Neural progenitor cell (in vitro differentiated cells): ENCODE data around the gene GANAB. TPM values are rescaled to one million over a fixed set of nuclear protein-coding genes. Genes with fewer than 3 reads are reported as not detected.

ENCODE experiments used
- DNase-seq: peaks from one replicate; pipeline ENCODE4 v3.0.0-alpha.2; 2016; ENCODE audit warnings: low spot score
- H2AFZ ChIP-seq: fragments of 200-600 bp; sonication (generic); replicated peaks from 2 replicates; pipeline ENCODE4 v1.6.1; 2016; ENCODE audit warnings: antibody characterized with exemption
- H3F3A ChIP-seq: fragments of 200-600 bp; sonication (generic); 2 replicates; pipeline ENCODE4 v1.6.1; 2016; ENCODE audit warnings: antibody characterized with exemption, low read depth
- H3K27ac ChIP-seq: fragments of 200-600 bp; sonication (generic); 2 replicates; pipeline ENCODE4 v1.5.1; 2016; ENCODE audit warnings: mild to moderate bottlenecking
- H3K27me3 ChIP-seq: fragments of 200-600 bp; sonication (generic); 2 replicates; pipeline ENCODE4 v1.6.1; 2016; ENCODE audit warnings: mild to moderate bottlenecking, moderate library complexity
- H3K36me3 ChIP-seq: fragments of 200-600 bp; sonication (generic); 2 replicates; pipeline ENCODE4 v1.5.1; 2016
- H3K4me1 ChIP-seq: fragments of 200-600 bp; sonication (generic); 2 replicates; pipeline ENCODE4 v1.6.1; 2016; ENCODE audit warnings: mixed run types
- H3K4me2 ChIP-seq: fragments of 200-600 bp; sonication (generic); 2 replicates; pipeline ENCODE4 v1.6.1; 2016
- H3K4me3 ChIP-seq: fragments of 200-600 bp; sonication (generic); 2 replicates; pipeline ENCODE4 v1.5.1; 2016
- H3K79me2 ChIP-seq: fragments of 200-600 bp; sonication (generic); 2 replicates; pipeline ENCODE4 v1.6.1; 2016; ENCODE audit warnings: low read depth
- H3K9ac ChIP-seq: fragments of 200-600 bp; sonication (generic); 2 replicates; pipeline ENCODE4 v1.6.1; 2016
- H3K9me3 ChIP-seq: fragments of 200-600 bp; sonication (generic); 2 replicates; pipeline ENCODE4 v1.5.1; 2016; ENCODE audit warnings: low read depth
- H4K20me1 ChIP-seq: fragments of 200-600 bp; sonication (generic); 2 replicates; pipeline ENCODE4 v1.6.1; 2016; ENCODE audit warnings: low read depth
- H3K27ac Mint-ChIP-seq: 3 replicates; pipeline ENCODE4 v1.8.0; 2021; ENCODE audit warnings: mixed read lengths
- H3K27me3 Mint-ChIP-seq: 2 replicates; pipeline ENCODE4 v1.8.0; 2022; ENCODE audit warnings: low read depth, mild to moderate bottlenecking, inconsistent platforms, moderate library complexity, mixed read lengths; ENCODE audit not compliant: insufficient read depth
- H3K36me3 Mint-ChIP-seq: 3 replicates; pipeline ENCODE4 v1.8.0; 2021; ENCODE audit warnings: mixed read lengths
- H3K4me1 Mint-ChIP-seq: 3 replicates; pipeline ENCODE4 v1.8.0; 2021; ENCODE audit warnings: mixed read lengths
- H3K4me3 Mint-ChIP-seq: 3 replicates; pipeline ENCODE4 v1.8.0; 2021; ENCODE audit warnings: mild to moderate bottlenecking, moderate library complexity, mixed read lengths
- H3K9me3 Mint-ChIP-seq: 3 replicates; pipeline ENCODE4 v1.8.0; 2020; ENCODE audit warnings: mixed read lengths
- EZH2 ChIP-seq: fragments of 200-600 bp; sonication (generic); IDR thresholded peaks from 2 replicates; pipeline ENCODE4 v1.6.1; 2017; ENCODE audit warnings: antibody characterized with exemption, mild to moderate bottlenecking, moderate library complexity
- EZH2phosphoT487 ChIP-seq: fragments of 200-600 bp; sonication (generic); IDR thresholded peaks from 2 replicates; pipeline ENCODE4 v1.6.1; 2017; ENCODE audit warnings: antibody characterized with exemption
- total RNA-seq: library from RNA; depleted of rRNA; stranded (reverse); fragments of >200 nt; gene quantifications from 2 replicates; pipeline ENCODE4 v1.2.3, GENCODE V29; 2015; ENCODE audit warnings: low replicate concordance
- TF ChIP-seq, protein P1 (sequence below): fragments of 200-600 bp; sonication (generic); IDR thresholded peaks from 2 replicates; pipeline ENCODE4 v1.5.1; 2017; ENCODE audit warnings: antibody characterized with exemption, mild to moderate bottlenecking

Gene GANAB
- total RNA-seq, 1 donor from 2014 or later, result 202 TPM

DNA sequence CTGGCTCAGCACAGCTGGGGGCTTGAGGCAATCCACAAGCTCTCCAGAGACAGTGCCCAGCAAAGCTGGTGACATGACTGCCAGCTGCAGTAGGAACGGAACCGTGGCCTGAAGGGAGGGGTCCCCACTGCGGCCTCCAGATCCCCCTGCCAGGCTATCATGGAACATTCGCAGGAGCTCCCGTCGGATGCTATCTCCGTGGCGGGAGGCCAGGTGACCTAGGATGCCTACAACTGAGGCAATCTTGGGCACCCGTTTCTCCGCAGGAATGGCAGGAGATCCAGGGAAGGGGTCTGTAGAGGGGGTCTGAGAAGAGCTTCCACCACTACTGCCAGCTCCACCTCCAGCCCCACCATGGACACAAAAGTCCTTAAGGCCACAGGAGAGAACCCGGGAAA, 2.6 kb upstream of the GANAB start:
- Histone ChIP-seq H4K20me1 (peaks cover 17% of the 10 kb centered on the region), H3K9me3 (no peaks in the 10 kb centered on the region), H2AFZ (no peak overlapping the region), H3K4me3 (no peak overlapping the region), H3K4me2 (no peak overlapping the region), H3K79me2 (peaks cover 53% of the 10 kb centered on the region), H3K9ac (no peak overlapping the region), H3F3A (peaks cover 24% of the 10 kb centered on the region), H3K4me1 (peaks cover 6% of the 10 kb centered on the region), H3K27me3 (no peaks in the 10 kb centered on the region), H3K36me3 (no peaks in the 10 kb centered on the region), H3K27ac (no peak overlapping the region)
- Mint-ChIP-seq H3K27ac (no peak overlapping the region), H3K4me3 (no peak overlapping the region), H3K27me3 (peaks cover 8% of the 10 kb centered on the region), H3K4me1 (peaks cover 28% of the 10 kb centered on the region), H3K36me3 (peaks cover 9% of the 10 kb centered on the region), H3K9me3 (no peaks in the 10 kb centered on the region)
- TF ChIP-seq, protein P1, sequence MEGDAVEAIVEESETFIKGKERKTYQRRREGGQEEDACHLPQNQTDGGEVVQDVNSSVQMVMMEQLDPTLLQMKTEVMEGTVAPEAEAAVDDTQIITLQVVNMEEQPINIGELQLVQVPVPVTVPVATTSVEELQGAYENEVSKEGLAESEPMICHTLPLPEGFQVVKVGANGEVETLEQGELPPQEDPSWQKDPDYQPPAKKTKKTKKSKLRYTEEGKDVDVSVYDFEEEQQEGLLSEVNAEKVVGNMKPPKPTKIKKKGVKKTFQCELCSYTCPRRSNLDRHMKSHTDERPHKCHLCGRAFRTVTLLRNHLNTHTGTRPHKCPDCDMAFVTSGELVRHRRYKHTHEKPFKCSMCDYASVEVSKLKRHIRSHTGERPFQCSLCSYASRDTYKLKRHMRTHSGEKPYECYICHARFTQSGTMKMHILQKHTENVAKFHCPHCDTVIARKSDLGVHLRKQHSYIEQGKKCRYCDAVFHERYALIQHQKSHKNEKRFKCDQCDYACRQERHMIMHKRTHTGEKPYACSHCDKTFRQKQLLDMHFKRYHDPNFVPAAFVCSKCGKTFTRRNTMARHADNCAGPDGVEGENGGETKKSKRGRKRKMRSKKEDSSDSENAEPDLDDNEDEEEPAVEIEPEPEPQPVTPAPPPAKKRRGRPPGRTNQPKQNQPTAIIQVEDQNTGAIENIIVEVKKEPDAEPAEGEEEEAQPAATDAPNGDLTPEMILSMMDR, result no peak
- TF ChIP-seq EZH2 (no peak), EZH2phosphoT487 (no peak)
- no peak for DNase-seq

DNA sequence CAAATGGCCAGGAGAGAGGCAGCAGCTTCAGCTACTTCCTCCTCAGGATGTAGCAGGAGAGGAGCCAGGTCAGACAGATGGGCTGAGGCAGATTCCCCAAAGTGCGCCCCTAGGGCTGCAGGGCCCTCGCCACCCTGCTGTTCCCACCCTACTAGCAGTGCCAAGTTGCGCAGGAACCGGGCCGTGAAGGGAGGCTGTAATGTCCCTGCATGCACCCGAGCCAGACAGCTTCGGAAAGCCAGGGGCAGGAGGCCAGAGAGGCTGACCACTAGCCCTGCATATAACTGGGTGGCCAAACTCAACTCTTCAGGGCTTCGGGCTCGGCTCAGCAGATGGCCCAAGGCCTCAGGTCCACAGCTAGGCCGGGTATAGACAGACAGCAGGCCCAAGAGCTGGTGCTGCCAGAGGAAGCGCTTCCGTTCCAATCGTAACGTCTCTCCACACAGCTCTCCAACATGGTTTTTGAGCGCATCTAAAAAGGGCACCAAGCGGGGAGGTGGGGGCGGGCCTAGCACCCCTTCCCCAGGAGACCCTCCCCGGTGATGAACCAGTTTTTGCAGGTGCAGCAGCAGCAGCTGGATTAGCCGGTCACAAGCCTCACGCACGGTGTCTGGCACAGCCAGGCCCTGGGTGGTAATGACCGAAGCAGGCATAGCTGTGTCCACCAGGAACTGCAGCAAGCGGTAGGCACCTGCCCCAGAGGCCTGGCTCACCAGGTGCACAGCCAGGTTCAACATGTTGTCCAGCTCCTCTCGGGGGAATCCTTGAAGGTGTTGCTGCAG, 2.0 kb upstream of the GANAB start:
- H3K4me3 Mint-ChIP-seq, result no peak overlapping the region
- H3K4me1 Mint-ChIP-seq, result peaks cover 25% of the 10 kb centered on the region
- no peaks in the 10 kb centered on the region for H3K9me3 Mint-ChIP-seq
- no peak overlapping the region for H3K4me2 ChIP-seq
- peaks cover 59% of the 10 kb centered on the region for H3K79me2 ChIP-seq
- H3K4me3 ChIP-seq, result no peak overlapping the region
- DNase-seq, result no peak
- H3K4me1 ChIP-seq, result peaks cover 6% of the 10 kb centered on the region
- no peak overlapping the region for H3K27ac Mint-ChIP-seq
- no peaks in the 10 kb centered on the region for H3K36me3 ChIP-seq
- peaks cover 9% of the 10 kb centered on the region for H3K36me3 Mint-ChIP-seq
- H3K27ac ChIP-seq, result no peak overlapping the region
- peaks cover 17% of the 10 kb centered on the region for H4K20me1 ChIP-seq
- H3K27me3 Mint-ChIP-seq, result peaks cover 8% of the 10 kb centered on the region
- no peaks in the 10 kb centered on the region for H3K27me3 ChIP-seq
- no peaks in the 10 kb centered on the region for H3K9me3 ChIP-seq
- no peak overlapping the region for H2AFZ ChIP-seq
- H3K9ac ChIP-seq, result no peak overlapping the region
- TF ChIP-seq EZH2 (no peak), EZH2phosphoT487 (no peak)
- TF ChIP-seq, protein P1, result no peak
- peaks cover 24% of the 10 kb centered on the region for H3F3A ChIP-seq

DNA sequence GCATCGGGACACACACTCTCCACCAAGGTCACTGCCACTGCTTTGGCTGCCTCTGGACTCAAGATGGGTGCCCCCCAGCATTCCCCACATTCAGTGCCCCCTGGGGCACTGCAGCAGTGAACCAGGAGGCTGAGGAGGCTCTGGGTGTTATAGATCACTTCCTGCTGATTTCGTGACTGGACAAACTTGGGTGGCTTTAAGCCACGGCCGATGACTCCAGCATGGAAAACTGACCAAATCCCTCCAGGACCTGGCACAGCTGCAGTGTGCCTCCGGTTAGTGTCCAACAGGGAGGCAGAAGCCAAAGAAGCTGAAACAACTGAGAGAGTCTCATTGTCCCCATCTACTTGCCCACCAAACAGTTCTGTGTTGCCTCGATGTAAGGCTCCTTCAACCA, 1.2 kb upstream of the GANAB start:
- Histone ChIP-seq H3K36me3 (no peaks in the 10 kb centered on the region), H3K9ac (no peak overlapping the region), H4K20me1 (peaks cover 17% of the 10 kb centered on the region), H2AFZ (no peak overlapping the region), H3K9me3 (no peaks in the 10 kb centered on the region), H3K27ac (no peak overlapping the region), H3K27me3 (no peaks in the 10 kb centered on the region), H3K79me2 (peaks cover 62% of the 10 kb centered on the region), H3K4me2 (no peak overlapping the region), H3K4me3 (no peak overlapping the region), H3K4me1 (peaks cover 6% of the 10 kb centered on the region), H3F3A (peaks cover 18% of the 10 kb centered on the region)
- no peak for DNase-seq
- H3K4me1 Mint-ChIP-seq, result peaks cover 22% of the 10 kb centered on the region
- no peaks in the 10 kb centered on the region for H3K9me3 Mint-ChIP-seq
- TF ChIP-seq, protein P1, result no peak
- TF ChIP-seq EZH2 (no peak), EZH2phosphoT487 (no peak)
- H3K27ac Mint-ChIP-seq, result no peak overlapping the region
- peaks cover 9% of the 10 kb centered on the region for H3K36me3 Mint-ChIP-seq
- no peak overlapping the region for H3K4me3 Mint-ChIP-seq
- H3K27me3 Mint-ChIP-seq, result peaks cover 8% of the 10 kb centered on the region
